NCI-H2107 treated with DMSO at 0.1 percent for 48 hours (cell line): ENCODE results near the gene FBRSL1.

ENCODE experiments used
- DNase-seq: peaks from one replicate; lab custom pipeline; 2025; ENCODE audit not compliant: unreplicated experiment; lab: John Stamatoyannopoulos, UW

Gene FBRSL1

GRCh38 chr12:132555686-132556085, 65.7 kb downstream of the FBRSL1 start:
- DNase-seq, result no peak

DNA sequence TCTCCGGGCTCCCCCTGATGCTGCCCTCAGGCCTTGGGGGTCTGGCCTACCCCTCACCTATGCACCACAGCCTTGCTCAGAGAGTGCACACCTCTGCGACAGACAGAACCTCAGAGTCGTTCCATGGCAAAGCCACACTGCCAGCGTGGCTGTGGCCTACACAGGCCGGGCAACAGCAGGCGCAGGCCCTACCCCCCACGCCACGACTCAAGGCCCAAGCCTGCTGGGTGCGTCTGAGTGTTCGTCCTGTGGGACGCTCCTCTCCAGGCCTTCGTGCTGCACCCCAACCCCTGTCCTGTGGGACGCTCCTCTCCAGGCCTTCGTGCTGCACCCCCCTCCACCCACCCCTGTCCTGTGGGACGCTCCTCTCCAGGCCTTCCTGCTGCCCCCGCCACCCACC, 66.3 kb downstream of the FBRSL1 start:
- no peak for DNase-seq

DNA sequence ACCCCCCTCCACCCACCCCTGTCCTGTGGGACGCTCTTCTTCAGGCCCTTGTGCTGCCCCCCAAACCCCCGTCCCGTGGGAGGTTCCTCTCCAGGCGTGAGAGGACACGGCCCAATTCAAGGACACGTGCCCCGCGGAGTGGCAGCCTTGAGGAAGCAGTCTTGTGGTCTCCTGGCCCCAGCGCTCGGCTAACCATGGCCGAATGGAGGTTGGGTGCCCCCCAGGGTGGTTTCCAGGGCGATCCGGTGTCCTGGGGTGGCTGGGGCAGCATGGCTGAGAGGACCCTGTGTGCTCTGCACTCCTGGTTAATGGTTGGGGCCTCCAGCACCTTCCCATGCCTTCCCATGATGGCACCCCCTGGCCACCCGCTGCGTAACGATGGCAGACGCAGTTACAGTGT, 66.8 kb downstream of the FBRSL1 start:
- no peak for DNase-seq

DNA sequence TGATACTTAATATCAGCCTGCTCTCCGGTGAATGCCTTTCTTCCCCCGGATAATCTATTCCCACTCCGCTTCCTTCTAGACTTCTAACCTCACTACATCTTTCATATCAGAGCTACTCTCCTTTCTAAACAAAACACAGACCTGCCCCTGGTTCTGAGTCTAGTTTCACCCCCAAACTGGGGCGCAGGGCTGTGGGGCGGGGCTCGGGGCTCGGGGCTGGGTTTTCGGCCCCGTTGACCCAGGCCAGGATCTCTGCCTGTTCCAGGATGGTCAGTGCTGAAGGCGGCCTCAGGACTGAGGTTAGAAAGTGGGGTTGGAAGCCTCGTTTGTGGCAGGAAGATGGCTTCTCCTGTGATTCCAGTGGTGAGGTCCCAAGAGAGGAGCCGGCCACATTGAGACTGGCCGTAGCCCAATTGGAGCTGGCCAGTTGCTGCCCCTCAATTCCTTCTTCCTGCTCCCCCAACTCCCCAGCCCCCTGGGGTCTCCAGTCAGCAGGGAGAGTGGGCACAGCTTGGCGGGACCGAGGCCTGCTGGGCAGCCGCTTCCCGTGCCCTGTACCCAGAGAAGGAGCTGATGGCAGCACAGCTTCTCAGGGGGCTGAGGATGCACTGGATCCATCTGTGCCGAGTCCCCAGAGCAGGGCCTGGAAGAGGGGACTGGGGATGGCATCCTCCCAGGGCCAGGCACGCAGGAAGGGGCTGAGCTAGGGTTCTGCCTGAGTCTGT, 67.5 kb downstream of the FBRSL1 start:
- DNase-seq, result no peak

- no peak for DNase-seq
Observed at GRCh38 chr12:132558042-132558856, 68.3 kb downstream of the FBRSL1 start.

DNA sequence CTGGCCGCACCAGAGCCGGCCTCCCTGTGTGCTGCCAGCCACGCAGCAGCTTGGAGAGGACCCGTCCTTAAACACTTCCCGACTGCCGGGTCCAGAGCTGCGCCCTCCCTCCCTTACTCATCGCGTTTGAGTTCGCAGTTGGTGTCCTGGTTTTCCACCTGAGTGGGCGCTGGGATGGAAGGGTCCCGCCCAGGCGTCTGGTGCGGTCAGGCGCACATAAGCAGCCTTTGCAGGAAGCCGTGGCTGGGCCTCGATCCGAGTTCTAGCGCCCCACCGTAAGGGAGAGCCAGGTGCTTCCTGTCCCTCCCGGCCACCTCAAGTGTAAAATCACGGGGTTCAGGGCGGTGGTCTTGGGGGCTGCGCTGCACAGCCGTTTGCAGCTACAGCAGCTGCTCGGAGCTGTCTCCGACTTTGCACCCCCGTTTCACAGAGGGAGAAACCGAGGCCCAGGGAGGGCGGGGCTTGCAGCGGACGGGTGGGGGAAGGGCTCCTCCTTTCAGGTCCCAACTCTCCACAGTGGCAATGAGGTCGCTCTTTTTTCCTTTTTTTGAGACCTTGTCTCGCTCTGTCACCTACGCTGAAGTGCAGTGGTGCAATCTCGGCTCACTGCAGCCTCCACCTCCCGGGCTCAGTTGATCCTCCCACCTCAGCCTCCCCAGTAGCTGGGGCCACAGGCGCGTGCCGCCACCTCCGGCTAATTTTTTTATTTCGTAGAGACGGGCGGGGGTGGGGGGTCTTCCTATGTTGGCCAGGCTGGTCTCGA, 69.1 kb downstream of the FBRSL1 start:
- no peak for DNase-seq

GRCh38 chr12:132559652-132560363, 69.9 kb downstream of the FBRSL1 start:
- DNase-seq, result no peak

DNA sequence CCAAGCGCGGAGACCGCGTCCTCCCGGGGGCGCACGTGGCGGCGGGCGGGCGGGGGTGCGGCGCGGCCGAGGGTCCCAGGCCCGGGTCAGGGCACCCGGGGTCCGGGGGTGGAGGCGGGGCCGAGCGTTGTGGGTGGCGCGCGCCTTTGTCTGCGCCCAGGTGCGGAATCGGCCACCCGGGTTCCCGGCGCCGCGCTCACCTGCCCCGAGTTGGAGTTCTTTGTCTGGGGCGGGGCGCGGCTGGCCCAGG, 70.3 kb downstream of the FBRSL1 start:
- DNase-seq, result peak; percentile 25

- peak; percentile 64 for DNase-seq
Observed at GRCh38 chr12:132560614-132561426, 70.9 kb downstream of the FBRSL1 start.
